GM19397 (cell line): Measurements from ENCODE around the gene CD22.
"Not testable (repeated sequence)": the region's sequence is repeated elsewhere in the genome, so short reads cannot be mapped to it uniquely, and the experiment has no call there.

Experiments used
- ATAC-seq: cut with Tn5 transposase; IDR thresholded peaks from one replicate; pipeline ENCODE4 v1.9.1; 2021; ENCODE audit warnings: mild to moderate bottlenecking, moderate library complexity; ENCODE audit not compliant: unreplicated experiment

CD22 gene

DNA sequence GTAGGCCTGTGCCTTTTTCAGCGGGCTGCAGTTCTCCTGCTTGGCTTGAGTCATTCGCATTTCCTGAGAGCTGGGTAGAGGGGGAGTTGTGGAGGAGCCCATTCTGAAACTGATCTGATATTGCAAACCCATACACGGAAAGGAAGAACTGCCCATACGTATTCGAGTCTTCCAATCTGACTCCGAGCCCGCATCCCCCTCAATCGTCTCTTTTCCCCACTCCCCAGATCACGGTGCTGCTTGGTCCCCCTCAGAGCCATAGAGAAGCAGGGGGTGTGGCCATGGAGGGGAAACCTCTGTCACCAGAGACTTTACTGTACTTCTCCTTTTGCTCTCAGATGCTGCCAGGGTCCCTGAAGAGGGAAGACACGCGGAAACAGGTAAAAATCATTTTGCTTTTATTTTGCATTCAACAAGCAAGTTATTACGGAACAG, at the start of gene CD22:
Gene CD22, plus strand, starts transcription at position 337 of the 435 bp plus-strand sequence. CDS start 2,854 bp downstream, outside the sequence.
- no peak for ATAC-seq

DNA sequence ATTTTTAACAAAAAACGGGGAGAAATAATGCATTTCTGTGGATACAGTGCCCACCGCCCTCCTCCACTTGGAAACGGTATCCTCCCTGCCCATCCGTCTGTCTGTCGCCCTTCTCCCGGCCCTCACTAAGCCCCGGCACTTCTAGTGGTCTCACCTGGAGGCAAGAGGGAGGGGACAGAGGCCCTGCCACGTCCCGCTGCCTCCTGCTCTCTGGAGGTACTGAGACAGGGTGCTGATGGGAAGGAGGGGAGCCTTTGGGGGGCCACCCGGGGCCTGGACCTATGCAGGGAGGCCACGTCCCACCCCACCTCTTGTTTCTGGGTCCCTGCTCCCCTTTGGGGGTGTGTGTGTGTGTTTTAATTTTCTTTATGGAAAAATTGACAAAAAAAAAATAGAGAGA, 49.6 kb upstream of the CD22 start:
- no peak for ATAC-seq

DNA sequence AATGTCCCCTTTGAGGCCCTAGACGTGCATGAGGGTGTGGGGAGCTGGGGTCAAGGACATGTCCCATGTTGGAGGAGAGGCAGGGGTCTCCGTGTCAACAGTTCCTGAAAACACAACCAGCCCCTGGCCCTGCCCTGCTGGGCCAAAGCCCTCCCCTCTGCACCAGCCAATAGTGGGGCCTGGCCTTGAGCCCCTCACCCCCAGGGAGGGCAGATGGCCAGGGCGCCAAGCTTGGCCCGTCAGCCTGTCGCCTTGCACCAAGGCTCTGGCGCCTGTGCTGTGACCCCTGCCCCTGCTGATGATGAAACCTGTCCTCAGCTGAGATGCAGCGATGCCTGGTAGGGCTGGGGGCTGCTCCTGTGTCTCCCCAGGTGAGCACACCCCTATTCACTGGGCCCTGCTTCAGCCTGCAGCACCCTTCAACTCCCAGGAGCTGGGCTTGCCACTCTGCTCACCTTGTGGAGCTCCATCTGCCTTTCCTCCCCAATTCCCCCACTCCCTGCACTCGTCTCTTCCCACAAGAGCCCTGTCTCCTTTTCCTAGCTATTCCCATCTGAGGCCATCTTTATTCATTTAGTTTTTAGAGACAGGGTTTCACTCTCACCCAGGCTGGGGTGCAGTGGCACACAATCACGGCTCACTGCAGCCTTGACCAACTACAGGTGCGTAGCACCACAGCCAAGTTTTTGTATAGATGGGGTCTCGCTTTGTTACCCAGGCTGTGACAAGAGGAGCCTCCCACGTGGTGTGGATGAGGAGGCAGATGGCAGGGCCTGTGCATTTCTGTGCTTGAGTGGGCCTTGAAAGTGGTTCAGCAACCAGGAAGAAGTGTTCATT, 48.8 kb upstream of the CD22 start:
- ATAC-seq, result no peak

DNA sequence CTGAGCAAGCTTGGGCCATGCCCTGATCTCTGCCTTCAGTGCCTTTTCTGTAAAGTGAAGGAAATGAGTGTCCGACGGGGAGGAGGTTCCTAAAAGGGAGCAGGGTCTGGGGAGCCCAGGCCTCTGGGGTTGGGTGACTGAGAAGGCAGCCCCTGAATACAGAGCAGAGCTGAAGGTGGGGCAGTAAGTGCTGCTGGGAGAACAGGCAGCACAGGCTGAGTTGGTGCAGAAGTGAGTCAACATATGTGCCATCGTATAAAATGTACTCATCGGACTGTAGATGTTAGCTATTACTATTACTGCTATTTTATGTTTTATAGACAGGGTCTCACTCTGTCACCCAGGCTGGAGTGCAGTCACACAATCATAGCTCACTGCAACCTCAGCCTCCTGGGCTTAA, 47.7 kb upstream of the CD22 start:
- no peak for ATAC-seq

GRCh38 chr19:35284153-35285094, 44.6 kb upstream of the CD22 start:
- ATAC-seq, result no peak

GRCh38 chr19:35285095-35285449, 43.9 kb upstream of the CD22 start:
- ATAC-seq, result no peak

GRCh38 chr19:35285465-35285864, 43.5 kb upstream of the CD22 start:
- ATAC-seq, result not testable (repeated sequence)

DNA sequence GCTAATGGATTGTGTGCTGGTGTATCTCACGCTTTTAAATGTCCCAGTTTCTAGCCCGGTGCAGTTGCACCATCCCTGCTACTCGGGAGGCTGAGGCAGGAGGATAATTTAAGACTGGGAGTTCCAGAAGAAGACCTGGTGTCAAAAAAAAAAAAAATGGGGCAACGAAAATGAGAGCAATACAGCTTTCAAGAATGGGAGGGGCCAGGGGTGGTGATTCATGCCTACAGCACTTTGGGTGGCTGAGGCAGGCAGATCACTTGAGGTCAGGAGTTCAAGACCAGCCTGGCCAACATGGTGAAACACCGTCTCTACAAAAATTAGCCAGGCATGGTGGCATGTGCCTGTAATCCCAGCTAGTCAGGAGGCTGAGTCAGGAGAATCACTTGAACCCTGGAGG, 42.9 kb upstream of the CD22 start:
- not testable (repeated sequence) for ATAC-seq

DNA sequence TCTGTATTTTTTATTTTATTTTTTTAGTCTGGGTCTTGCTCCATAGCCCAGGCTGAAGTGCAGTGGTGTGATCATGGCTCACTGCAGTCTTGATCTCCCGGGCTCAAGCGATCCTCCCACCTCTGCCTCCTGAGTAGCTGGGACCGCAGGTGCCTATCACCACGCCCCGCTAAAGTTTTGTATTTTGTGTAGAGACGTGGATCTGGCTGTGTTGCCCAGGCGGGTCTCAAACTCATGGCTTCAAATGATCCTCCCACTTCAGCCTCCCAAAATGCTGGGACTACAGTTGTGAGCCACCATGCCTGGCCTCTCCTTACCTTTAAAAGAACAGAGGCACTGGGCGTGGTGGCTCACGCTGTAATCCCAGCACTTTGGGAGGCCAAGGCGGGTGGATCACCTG, 41.3 kb upstream of the CD22 start:
- no peak for ATAC-seq

DNA sequence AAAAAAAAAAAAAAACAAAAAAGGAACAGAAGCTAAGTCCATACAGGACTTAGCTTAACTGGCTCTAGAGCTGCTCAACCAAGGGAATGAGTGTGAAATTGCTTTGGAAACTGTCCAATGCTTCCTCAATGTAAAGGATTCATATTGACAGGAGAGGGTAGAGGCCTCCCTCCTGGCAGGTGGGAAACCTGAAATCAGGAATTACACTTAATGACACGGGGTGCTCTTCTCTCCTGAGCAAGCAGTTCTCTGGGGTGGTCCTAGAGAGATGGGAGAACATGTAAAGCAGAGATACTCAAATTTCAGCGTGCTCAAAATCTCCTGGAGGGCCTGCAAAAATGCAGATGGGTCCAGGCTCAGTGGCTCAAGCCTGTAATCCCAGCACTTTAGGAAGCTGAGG, 40.7 kb upstream of the CD22 start:
- ATAC-seq, result no peak

GRCh38 chr19:35288906-35289305, 40.1 kb upstream of the CD22 start:
- ATAC-seq, result no peak

- no peak for ATAC-seq
Measured at GRCh38 chr19:35290381-35291127, 38.4 kb upstream of the CD22 start.

- no peak for ATAC-seq
Measured at GRCh38 chr19:35291259-35291658, 37.7 kb upstream of the CD22 start.

- no peak for ATAC-seq
Measured at GRCh38 chr19:35291916-35292315, 37.1 kb upstream of the CD22 start, which contains the start of gene MAG. MAG (plus strand) TSS chr19:35292161; CDS start chr19:35295409, 3,248 bp downstream.

DNA sequence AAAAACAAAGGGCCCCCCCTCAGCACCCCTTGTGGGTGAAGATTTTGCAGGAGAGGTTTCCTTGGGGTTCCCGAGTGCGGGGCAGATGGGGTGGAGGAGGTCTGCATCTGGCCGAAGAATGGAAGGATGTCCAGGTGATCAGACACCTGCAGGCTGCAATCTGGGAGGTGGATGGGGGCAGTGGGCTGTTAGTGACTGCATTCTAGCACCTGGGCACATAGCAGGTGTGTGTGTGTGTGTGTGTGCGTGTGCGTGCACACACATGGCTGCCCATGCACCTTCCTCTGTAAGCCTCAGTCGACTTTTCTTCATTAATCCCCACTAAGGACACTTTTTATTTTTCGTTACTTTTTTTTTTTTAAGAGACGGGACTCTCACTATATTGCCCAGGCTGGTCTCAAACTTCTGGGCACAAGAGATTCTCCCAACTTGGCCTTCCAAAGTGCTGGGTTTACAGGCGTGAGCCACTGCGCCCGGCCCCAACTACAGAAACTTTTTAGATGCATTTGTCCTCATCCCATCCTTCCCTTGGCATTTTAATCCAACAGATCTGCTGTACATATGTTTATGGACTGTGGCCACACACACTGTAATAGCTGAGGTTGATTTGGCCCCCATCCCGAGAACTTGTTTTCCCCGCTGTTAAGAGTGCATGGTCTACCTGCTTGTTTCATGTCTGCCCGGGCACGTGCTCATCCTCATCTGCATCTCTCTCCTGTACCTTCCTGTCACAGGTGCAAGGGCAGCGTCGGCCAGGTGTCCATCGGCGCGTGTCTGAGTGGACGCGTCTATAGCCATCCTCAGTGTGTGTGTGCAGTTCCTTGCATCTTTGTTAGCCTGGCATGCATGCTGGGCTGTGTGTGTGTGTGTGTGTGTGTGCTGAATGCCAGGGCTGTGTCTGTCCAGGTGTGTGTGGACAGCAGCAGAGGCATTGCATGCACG, 36.3 kb upstream of the CD22 start:
- no peak for ATAC-seq

DNA sequence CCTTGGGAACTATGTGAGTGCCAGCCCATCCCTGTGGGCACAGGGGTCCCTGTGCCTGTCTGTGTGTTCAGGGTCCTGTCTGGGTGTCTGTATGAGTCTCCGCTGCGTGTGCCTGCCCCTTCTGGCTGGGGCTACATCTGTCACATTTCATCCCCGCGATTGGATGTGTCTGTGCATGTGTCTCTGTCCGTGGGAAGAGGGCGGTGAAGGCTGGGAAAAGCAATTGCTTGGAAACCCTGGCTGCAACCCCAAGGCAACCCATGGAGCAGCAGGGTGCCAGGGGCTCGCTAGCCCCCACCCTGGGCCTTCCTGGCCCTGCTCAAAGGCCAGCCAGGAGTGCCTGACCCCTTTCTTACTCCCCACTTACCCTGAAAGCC, 35.6 kb upstream of the CD22 start:
- ATAC-seq, result no peak

- ATAC-seq, result no peak
Measured at GRCh38 chr19:35293808-35294207, 35.2 kb upstream of the CD22 start.

GRCh38 chr19:35294328-35294727, 34.7 kb upstream of the CD22 start:
- ATAC-seq, result no peak

DNA sequence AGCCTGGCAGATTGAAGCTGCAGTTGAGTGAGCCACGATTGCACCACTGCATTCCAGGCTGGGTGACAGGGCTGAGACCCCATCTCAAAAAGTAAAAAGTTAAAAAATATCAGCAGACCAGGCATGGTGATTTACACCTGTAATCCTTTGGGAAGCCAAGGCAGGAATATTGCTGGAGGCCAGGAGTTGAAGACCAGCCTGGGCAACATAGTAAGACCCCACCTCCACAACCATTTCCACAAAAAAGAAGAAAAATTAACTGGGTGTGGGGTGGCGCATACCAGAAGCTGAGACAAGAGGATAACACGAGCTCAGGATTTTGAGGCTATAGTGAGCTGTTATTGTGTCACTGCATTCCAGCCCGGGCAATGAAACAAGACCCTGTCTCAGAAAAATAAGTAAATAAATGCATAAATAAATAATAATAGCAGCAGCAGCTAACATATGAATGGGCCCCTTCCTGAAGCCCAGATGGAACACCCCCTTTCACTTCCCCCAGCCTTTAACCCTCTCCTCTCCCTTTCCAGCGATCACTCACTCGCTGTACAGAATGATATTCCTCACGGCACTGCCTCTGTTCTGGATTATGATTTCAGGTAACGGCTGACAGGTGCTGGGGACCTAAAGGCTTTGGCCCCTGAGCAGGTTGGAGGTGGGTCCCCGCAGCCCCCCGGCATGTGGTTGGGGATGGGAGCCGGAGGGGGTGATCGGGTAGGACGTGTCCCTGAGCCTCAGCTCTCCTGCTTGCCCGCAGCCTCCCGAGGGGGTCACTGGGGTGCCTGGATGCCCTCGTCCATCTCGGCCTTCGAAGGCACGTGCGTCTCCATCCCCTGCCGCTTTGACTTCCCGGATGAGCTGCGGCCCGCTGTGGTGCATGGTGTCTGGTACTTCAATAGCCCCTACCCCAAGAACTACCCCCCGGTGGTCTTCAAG, 33.9 kb upstream of the CD22 start:
- no peak for ATAC-seq
